ENCODE data around the gene BLNK.

DNA sequence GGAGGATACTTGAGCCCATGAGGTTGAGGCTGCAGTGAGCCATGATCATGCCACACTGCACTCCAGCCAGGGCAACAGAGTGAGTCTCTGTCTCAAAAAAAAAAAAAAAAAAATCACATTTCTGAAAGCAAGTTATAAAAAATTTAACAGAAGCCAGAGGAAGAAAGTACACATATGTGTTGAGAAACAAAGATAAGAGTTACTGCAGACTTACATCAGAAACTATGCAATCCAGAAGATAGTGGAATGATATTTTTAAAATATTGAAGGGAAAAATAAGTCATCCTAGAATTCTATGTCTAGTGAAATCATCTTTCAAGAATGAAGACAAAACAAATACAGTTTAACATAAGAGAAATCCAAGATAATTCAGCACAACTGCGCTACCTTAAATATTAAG lies 94.4 kb downstream of the BLNK start:
- TF ChIP-seq, protein P1, sequence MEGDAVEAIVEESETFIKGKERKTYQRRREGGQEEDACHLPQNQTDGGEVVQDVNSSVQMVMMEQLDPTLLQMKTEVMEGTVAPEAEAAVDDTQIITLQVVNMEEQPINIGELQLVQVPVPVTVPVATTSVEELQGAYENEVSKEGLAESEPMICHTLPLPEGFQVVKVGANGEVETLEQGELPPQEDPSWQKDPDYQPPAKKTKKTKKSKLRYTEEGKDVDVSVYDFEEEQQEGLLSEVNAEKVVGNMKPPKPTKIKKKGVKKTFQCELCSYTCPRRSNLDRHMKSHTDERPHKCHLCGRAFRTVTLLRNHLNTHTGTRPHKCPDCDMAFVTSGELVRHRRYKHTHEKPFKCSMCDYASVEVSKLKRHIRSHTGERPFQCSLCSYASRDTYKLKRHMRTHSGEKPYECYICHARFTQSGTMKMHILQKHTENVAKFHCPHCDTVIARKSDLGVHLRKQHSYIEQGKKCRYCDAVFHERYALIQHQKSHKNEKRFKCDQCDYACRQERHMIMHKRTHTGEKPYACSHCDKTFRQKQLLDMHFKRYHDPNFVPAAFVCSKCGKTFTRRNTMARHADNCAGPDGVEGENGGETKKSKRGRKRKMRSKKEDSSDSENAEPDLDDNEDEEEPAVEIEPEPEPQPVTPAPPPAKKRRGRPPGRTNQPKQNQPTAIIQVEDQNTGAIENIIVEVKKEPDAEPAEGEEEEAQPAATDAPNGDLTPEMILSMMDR (IDR thresholded peaks at IDR 0.05), result no peak
- TF ChIP-seq POLR2A (IDR thresholded peaks at IDR 0.05), result no peak
